ENCODE results near the gene NR3C1. TPM values are rescaled to one million over a fixed set of nuclear protein-coding genes. Genes with fewer than 3 reads are reported as not detected.

The NR3C1 gene
- total and polyA plus RNA-seq, 2 of the 13 experiments (the other 11 are each of a cell fraction or from before 2014, with no cell fraction given), result 10.0 to 24.3 TPM

DNA sequence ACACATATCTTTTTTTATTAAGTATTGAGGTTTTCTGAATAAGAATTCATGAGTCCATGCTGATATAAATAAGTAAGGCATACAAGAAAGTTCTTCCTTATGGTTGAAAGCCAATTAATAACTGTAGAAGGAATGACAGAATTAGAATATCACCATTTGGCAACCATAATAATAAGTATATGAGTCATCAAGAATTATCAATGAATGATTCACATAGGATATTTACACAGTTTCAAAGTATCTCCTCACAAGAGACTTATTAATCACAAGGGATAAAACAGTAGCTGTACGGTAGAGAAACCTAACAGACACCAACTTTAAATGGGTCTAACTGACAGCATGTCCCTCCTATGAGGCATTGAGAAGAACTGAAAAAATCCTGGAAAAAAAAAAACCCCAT, 161.6 kb downstream of the NR3C1 start:
- FAIRE-seq, result no peak
- WGBS (ENCODE audit: low lambda C conversion rate), result 59% methylated on average over 1 of the region's 1 CpG

More for the DNA sequence above, 161.6 kb downstream of the NR3C1 start:
- ChIA-PET POLR2A (no interaction called here), CTCF (ENCODE audit: low intra/inter-chr PET ratio, low total read pairs) (no interaction called here)
- Histone ChIP-seq H3K9me3 (ENCODE audit: low read length) (no peaks in the 10 kb centered on the region), H3K36me3 (replicated peaks in 1 of 2; ENCODE audit: control insufficient read depth in 1 of 2, insufficient read depth in 2 of 2, low read length in 2 of 2) (no peaks in the 10 kb centered on the region), H3K4me2 (ENCODE audit: low read depth, low read length) (no peak overlapping the region), H3K9ac (ENCODE audit: insufficient read depth, low read depth, low read length) (no peak overlapping the region), H3K4me1 (ENCODE audit: insufficient read depth, low read length) (peaks cover 33% of the 10 kb centered on the region), H3K27ac (ENCODE audit: extremely low read length, insufficient read depth, low read length) (no peak overlapping the region), H3K4me3 (replicated peaks in 1 of 3; ENCODE audit: insufficient read depth in 1 of 3, low read depth in 2 of 3, low read length in 3 of 3) (no peak overlapping the region), H2AFZ (ENCODE audit: low read length) (no peak overlapping the region), H4K20me1 (ENCODE audit: insufficient read depth, low read length) (no peaks in the 10 kb centered on the region), H3K27me3 (ENCODE audit: control insufficient read depth in 1 of 2, insufficient read depth in 2 of 2, low read length in 2 of 2) (no peaks in the 10 kb centered on the region), H3K79me2 (ENCODE audit: insufficient read depth, low read length) (no peaks in the 10 kb centered on the region)
- TF ChIP-seq, protein P1, sequence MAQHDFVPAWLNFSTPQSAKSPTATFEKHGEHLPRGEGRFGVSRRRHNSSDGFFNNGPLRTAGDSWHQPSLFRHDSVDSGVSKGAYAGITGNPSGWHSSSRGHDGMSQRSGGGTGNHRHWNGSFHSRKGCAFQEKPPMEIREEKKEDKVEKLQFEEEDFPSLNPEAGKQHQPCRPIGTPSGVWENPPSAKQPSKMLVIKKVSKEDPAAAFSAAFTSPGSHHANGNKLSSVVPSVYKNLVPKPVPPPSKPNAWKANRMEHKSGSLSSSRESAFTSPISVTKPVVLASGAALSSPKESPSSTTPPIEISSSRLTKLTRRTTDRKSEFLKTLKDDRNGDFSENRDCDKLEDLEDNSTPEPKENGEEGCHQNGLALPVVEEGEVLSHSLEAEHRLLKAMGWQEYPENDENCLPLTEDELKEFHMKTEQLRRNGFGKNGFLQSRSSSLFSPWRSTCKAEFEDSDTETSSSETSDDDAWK (CRISPR knock-in tag; IDR thresholded peaks at IDR 0.05), result no peak
- TF ChIP-seq SIN3B (IDR thresholded peaks at IDR 0.05; ENCODE audit: low read length), result no peak
- TF ChIP-seq, protein P2, sequence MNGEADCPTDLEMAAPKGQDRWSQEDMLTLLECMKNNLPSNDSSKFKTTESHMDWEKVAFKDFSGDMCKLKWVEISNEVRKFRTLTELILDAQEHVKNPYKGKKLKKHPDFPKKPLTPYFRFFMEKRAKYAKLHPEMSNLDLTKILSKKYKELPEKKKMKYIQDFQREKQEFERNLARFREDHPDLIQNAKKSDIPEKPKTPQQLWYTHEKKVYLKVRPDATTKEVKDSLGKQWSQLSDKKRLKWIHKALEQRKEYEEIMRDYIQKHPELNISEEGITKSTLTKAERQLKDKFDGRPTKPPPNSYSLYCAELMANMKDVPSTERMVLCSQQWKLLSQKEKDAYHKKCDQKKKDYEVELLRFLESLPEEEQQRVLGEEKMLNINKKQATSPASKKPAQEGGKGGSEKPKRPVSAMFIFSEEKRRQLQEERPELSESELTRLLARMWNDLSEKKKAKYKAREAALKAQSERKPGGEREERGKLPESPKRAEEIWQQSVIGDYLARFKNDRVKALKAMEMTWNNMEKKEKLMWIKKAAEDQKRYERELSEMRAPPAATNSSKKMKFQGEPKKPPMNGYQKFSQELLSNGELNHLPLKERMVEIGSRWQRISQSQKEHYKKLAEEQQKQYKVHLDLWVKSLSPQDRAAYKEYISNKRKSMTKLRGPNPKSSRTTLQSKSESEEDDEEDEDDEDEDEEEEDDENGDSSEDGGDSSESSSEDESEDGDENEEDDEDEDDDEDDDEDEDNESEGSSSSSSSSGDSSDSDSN (CRISPR knock-in tag; IDR thresholded peaks at IDR 0.05), result no peak
- no peak for TF ChIP-seq ZMYM3 (CRISPR knock-in tag; IDR thresholded peaks at IDR 0.05)
- TF ChIP-seq, protein P3, sequence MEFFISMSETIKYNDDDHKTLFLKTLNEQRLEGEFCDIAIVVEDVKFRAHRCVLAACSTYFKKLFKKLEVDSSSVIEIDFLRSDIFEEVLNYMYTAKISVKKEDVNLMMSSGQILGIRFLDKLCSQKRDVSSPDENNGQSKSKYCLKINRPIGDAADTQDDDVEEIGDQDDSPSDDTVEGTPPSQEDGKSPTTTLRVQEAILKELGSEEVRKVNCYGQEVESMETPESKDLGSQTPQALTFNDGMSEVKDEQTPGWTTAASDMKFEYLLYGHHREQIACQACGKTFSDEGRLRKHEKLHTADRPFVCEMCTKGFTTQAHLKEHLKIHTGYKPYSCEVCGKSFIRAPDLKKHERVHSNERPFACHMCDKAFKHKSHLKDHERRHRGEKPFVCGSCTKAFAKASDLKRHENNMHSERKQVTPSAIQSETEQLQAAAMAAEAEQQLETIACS (CRISPR knock-in tag; IDR thresholded peaks at IDR 0.05), result no peak
- TF ChIP-seq MEF2D (CRISPR knock-in tag; IDR thresholded peaks at IDR 0.05), result no peak
- no peak for TF ChIP-seq PHF20 (CRISPR knock-in tag; IDR thresholded peaks at IDR 0.05)
- no peak for TF ChIP-seq IKZF1 (IDR thresholded peaks at IDR 0.05)
- ATAC-seq (no peak), DNase-seq (ENCODE audit: low spot score) (no peak)
- in situ Hi-C loops (cut with HindIII; ENCODE audit: extremely low pct_ligation_motif_present, low pct_unique_long_range_greater_than_20kb) (no loop called here), intact Hi-C loops (cut with micrococcal nuclease; ENCODE audit: unreplicated experiment) (no loop called here)
- BruUV-seq (replicated peaks), result no TSS peak

Measured in HepG2 (cell line).